ENCODE data around the gene ITPR1. TPM values are rescaled to one million over a fixed set of nuclear protein-coding genes. Genes with fewer than 3 reads are reported as not detected.

The ITPR1 gene
- polyA plus RNA-seq, 2 of the 4 experiments (the other 2 are of a cell fraction): 2.8 to 9.6 TPM

DNA sequence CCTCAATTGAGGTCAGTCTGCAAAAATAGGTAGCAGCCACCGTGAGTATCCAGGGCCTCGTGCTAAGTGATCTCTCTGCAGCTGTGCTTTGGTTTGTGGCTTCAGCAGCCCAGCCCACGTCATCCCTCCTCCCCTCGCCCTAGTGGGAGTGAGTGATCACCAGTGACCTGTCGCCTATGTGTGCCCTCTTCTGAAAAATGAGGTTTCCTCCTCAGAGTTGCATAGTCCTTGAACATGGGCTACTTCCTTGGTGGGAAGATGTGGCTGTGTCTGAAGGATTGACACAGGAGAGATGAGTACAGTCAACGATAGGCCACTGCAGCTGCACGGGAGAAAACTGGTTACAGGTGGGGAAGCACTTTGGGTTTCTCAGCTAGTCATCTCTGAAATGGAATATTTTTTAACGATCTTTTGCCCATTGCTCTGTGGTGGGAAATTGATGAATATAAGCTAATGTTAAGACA lies 341.3 kb downstream of the ITPR1 start:
- ChIA-PET CTCF (interaction anchor here (1.0 to 1.4 kb wide), 5 partner anchors 38 to 142 kb away, joined by 3 to 9 read pairs (median 3); no protein-coding TSS in a partner anchor), POLR2A (no interaction called here)
- FAIRE-seq (no peak), ATAC-seq (no peak), DNase-seq (ENCODE audit: low read depth in 1 of 2, low spot score in 1 of 2) (no peak)
- H3K4me2 ChIP-seq: no peak overlapping the region
- H3K4me3 ChIP-seq: no peak overlapping the region
- TF ChIP-seq, protein P1, sequence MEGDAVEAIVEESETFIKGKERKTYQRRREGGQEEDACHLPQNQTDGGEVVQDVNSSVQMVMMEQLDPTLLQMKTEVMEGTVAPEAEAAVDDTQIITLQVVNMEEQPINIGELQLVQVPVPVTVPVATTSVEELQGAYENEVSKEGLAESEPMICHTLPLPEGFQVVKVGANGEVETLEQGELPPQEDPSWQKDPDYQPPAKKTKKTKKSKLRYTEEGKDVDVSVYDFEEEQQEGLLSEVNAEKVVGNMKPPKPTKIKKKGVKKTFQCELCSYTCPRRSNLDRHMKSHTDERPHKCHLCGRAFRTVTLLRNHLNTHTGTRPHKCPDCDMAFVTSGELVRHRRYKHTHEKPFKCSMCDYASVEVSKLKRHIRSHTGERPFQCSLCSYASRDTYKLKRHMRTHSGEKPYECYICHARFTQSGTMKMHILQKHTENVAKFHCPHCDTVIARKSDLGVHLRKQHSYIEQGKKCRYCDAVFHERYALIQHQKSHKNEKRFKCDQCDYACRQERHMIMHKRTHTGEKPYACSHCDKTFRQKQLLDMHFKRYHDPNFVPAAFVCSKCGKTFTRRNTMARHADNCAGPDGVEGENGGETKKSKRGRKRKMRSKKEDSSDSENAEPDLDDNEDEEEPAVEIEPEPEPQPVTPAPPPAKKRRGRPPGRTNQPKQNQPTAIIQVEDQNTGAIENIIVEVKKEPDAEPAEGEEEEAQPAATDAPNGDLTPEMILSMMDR (IDR thresholded peaks at IDR 0.05): no peak
- no peak for TF ChIP-seq TFCP2L1 (CRISPR knock-in tag; IDR thresholded peaks at IDR 0.05)
- peak overlapping the region in 1 of 2 experiments; percentile 49; a peak in 1 of 6 replicates for H3K27ac ChIP-seq
- peaks cover 26% of the 10 kb centered on the region for H3K4me1 ChIP-seq
- no peaks in the 10 kb centered on the region for H3K9me3 ChIP-seq
- 85% methylated on average over 8 of the region's 8 CpGs for whole genome bisulfite sequencing (ENCODE audit: missing lambda C conversion rate)

DNA sequence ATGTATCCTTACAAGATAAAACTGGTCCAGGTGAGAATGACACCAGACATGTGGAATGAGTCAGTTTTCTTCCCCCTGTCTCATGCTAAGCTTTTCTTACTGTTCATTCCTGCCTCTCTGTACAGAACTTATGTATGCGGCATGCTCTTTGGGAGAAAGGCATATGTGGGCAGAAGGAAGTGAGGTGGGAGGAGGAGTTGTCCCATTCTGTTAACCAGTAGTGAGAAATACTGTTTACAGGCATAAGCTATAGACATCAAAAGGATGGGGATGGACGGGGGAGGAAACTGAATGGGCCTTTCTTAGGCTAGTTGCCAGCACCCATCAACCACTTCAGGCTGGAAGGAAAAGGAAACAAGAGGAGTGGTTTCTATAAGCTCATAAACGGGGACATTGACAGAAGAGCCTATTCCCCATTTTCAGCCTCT lies 342.5 kb downstream of the ITPR1 start:
- ChIA-PET POLR2A (no interaction called here), CTCF (interaction anchor here (1.0 to 1.4 kb wide), 4 partner anchors 37 to 137 kb away, joined by 3 to 9 read pairs (median 3); no protein-coding TSS in a partner anchor)
- DNase-seq (ENCODE audit: low read depth in 1 of 2, low spot score in 1 of 2) (no peak), ATAC-seq (no peak), FAIRE-seq (no peak)
- Histone ChIP-seq H3K27ac (no peak overlapping the region), H3K4me3 (no peak overlapping the region), H3K9me3 (no peaks in the 10 kb centered on the region), H3K4me2 (no peak overlapping the region), H3K4me1 (peaks cover 20% of the 10 kb centered on the region)
- 82% methylated on average over 3 of the region's 3 CpGs for WGBS (ENCODE audit: missing lambda C conversion rate)
- TF ChIP-seq CEBPB (IDR thresholded peaks at IDR 0.05) (no peak), ZC3H11A (IDR thresholded peaks at IDR 0.05) (no peak), HEYL (CRISPR knock-in tag; IDR thresholded peaks at IDR 0.05) (no peak), HOXB5 (CRISPR knock-in tag; IDR thresholded peaks at IDR 0.05) (no peak), CBX2 (IDR thresholded peaks at IDR 0.05; ENCODE audit: borderline replicate concordance, low read depth) (no peak), POLR2A (IDR thresholded peaks at IDR 0.05; ENCODE audit: low read length) (no peak), FOSB (CRISPR knock-in tag; IDR thresholded peaks at IDR 0.05) (no peak), HOXA7 (CRISPR knock-in tag; IDR thresholded peaks at IDR 0.05) (no peak), EHF (CRISPR knock-in tag; IDR thresholded peaks at IDR 0.05) (no peak), PHF8 (IDR thresholded peaks at IDR 0.05; ENCODE audit: borderline replicate concordance, low read depth) (no peak), CHD4 (IDR thresholded peaks at IDR 0.05; ENCODE audit: borderline replicate concordance) (no peak), TP53 (CRISPR knock-in tag; IDR thresholded peaks at IDR 0.05) (no peak), ESRRA (IDR thresholded peaks at IDR 0.05; ENCODE audit: borderline replicate concordance, low read length) (no peak), KDM5A (IDR thresholded peaks at IDR 0.05) (no peak), SREBF2 (IDR thresholded peaks at IDR 0.05) (no peak), JUN (IDR thresholded peaks at IDR 0.05) (no peak), TFCP2L1 (CRISPR knock-in tag; IDR thresholded peaks at IDR 0.05) (no peak)
- TF ChIP-seq, protein P1 (IDR thresholded peaks at IDR 0.05): no peak
- TF ChIP-seq, protein P2, sequence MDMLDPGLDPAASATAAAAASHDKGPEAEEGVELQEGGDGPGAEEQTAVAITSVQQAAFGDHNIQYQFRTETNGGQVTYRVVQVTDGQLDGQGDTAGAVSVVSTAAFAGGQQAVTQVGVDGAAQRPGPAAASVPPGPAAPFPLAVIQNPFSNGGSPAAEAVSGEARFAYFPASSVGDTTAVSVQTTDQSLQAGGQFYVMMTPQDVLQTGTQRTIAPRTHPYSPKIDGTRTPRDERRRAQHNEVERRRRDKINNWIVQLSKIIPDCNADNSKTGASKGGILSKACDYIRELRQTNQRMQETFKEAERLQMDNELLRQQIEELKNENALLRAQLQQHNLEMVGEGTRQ (IDR thresholded peaks at IDR 0.05): no peak

DNA sequence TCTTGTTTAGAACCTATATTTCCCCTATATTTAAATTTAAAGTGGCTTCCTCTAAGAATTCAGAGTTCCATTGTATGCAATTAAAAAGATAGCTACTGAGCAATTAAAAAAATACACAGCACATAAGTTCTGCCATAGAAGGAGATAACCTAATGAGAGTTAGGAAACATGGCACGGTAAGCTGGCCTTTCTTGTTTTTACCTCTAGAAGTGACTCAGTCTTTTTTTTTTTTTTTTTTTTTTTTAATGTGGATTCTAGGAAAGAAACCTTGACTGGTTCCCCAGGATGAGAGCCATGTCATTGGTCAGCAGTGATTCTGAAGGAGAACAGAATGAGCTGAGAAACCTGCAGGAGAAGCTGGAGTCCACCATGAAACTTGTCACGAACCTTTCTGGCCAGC lies 343.4 kb downstream of the ITPR1 start:
- H3K4me3 ChIP-seq: no peak overlapping the region
- 72% methylated on average over 2 of the region's 2 CpGs for WGBS (ENCODE audit: missing lambda C conversion rate)
- H3K4me2 ChIP-seq: no peak overlapping the region
- ATAC-seq (no peak), DNase-seq (ENCODE audit: low read depth in 1 of 2, low spot score in 1 of 2) (no peak), FAIRE-seq (no peak)
- H3K4me1 ChIP-seq: peaks cover 12% of the 10 kb centered on the region
- ChIA-PET CTCF (no interaction called here), POLR2A (no interaction called here)
- no peaks in the 10 kb centered on the region for H3K9me3 ChIP-seq
- H3K27ac ChIP-seq: no peak overlapping the region
- TF ChIP-seq ZSCAN20 (CRISPR knock-in tag; IDR thresholded peaks at IDR 0.05) (no peak), PHF8 (IDR thresholded peaks at IDR 0.05; ENCODE audit: borderline replicate concordance, low read depth) (no peak), FOXS1 (CRISPR knock-in tag; IDR thresholded peaks at IDR 0.05) (no peak), ZNF302 (CRISPR knock-in tag; IDR thresholded peaks at IDR 0.05) (no peak), TFCP2L1 (CRISPR knock-in tag; IDR thresholded peaks at IDR 0.05) (no peak), POLR2A (IDR thresholded peaks at IDR 0.05; ENCODE audit: low read length) (no peak), CBX8 (IDR thresholded peaks at IDR 0.05) (no peak), CHD4 (IDR thresholded peaks at IDR 0.05; ENCODE audit: borderline replicate concordance) (no peak), HOXA7 (CRISPR knock-in tag; IDR thresholded peaks at IDR 0.05) (no peak)
- TF ChIP-seq, protein P3, sequence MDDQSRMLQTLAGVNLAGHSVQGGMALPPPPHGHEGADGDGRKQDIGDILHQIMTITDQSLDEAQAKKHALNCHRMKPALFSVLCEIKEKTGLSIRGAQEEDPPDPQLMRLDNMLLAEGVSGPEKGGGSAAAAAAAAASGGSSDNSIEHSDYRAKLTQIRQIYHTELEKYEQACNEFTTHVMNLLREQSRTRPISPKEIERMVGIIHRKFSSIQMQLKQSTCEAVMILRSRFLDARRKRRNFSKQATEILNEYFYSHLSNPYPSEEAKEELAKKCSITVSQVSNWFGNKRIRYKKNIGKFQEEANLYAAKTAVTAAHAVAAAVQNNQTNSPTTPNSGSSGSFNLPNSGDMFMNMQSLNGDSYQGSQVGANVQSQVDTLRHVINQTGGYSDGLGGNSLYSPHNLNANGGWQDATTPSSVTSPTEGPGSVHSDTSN (IDR thresholded peaks at IDR 0.05): no peak
- TF ChIP-seq, protein P4, sequence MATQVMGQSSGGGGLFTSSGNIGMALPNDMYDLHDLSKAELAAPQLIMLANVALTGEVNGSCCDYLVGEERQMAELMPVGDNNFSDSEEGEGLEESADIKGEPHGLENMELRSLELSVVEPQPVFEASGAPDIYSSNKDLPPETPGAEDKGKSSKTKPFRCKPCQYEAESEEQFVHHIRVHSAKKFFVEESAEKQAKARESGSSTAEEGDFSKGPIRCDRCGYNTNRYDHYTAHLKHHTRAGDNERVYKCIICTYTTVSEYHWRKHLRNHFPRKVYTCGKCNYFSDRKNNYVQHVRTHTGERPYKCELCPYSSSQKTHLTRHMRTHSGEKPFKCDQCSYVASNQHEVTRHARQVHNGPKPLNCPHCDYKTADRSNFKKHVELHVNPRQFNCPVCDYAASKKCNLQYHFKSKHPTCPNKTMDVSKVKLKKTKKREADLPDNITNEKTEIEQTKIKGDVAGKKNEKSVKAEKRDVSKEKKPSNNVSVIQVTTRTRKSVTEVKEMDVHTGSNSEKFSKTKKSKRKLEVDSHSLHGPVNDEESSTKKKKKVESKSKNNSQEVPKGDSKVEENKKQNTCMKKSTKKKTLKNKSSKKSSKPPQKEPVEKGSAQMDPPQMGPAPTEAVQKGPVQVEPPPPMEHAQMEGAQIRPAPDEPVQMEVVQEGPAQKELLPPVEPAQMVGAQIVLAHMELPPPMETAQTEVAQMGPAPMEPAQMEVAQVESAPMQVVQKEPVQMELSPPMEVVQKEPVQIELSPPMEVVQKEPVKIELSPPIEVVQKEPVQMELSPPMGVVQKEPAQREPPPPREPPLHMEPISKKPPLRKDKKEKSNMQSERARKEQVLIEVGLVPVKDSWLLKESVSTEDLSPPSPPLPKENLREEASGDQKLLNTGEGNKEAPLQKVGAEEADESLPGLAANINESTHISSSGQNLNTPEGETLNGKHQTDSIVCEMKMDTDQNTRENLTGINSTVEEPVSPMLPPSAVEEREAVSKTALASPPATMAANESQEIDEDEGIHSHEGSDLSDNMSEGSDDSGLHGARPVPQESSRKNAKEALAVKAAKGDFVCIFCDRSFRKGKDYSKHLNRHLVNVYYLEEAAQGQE (IDR thresholded peaks at IDR 0.05): no peak
